NCI-H128 (cell line): ENCODE measurements around the gene MCC.
"Not testable (repeated sequence)": the region's sequence is repeated elsewhere in the genome, so short reads cannot be mapped to it uniquely, and the experiment has no call there.

Source experiments
- DNase-seq: peaks from one replicate; lab custom pipeline; 2025; ENCODE audit not compliant: unreplicated experiment; lab: John Stamatoyannopoulos, UW

MCC gene

GRCh38 chr5:113427871-113428574 is 60.2 kb downstream of the MCC start:
- DNase-seq, result no peak

GRCh38 chr5:113425909-113426308 is 62.3 kb downstream of the MCC start:
- DNase-seq, result no peak

GRCh38 chr5:113421693-113422092 is 66.6 kb downstream of the MCC start:
- no peak for DNase-seq

GRCh38 chr5:113405530-113405929 is 82.7 kb downstream of the MCC start:
- no peak for DNase-seq

GRCh38 chr5:113404269-113404668 is 84.0 kb downstream of the MCC start:
- no peak for DNase-seq

GRCh38 chr5:113397986-113398385 is 90.3 kb downstream of the MCC start:
- DNase-seq, result not testable (repeated sequence)

- DNase-seq, result no peak
These were observed 91.2 kb downstream of the MCC start for GRCh38 chr5:113397046-113397445.

- DNase-seq, result no peak
These were observed 93.6 kb downstream of the MCC start for GRCh38 chr5:113394658-113395057.

- no peak for DNase-seq
These were observed 98.0 kb downstream of the MCC start for GRCh38 chr5:113390224-113390623.

GRCh38 chr5:113389116-113389515 is 99.1 kb downstream of the MCC start:
- DNase-seq, result no peak

- no peak for DNase-seq
These were observed 100.4 kb downstream of the MCC start for GRCh38 chr5:113387844-113388243.

- no peak for DNase-seq
These were observed 103.4 kb downstream of the MCC start for GRCh38 chr5:113384782-113385285.

- DNase-seq, result no peak
These were observed 105.5 kb downstream of the MCC start for GRCh38 chr5:113382731-113383130.

- no peak for DNase-seq
These were observed 106.5 kb downstream of the MCC start for GRCh38 chr5:113381791-113382190.

GRCh38 chr5:113380807-113381326 is 107.4 kb downstream of the MCC start:
- no peak for DNase-seq

- DNase-seq, result no peak
These were observed 108.1 kb downstream of the MCC start for GRCh38 chr5:113379936-113380806.

- peak; percentile 1 for DNase-seq
These were observed 109.2 kb downstream of the MCC start for GRCh38 chr5:113378959-113379541.

GRCh38 chr5:113378514-113378913 is 109.7 kb downstream of the MCC start:
- no peak for DNase-seq

- DNase-seq, result no peak
These were observed 110.2 kb downstream of the MCC start for GRCh38 chr5:113378081-113378480.

GRCh38 chr5:113376640-113377039 is 111.6 kb downstream of the MCC start:
- no peak for DNase-seq

GRCh38 chr5:113375480-113376060 is 112.7 kb downstream of the MCC start:
- no peak for DNase-seq
